Neural progenitor cell (in vitro differentiated cells): ENCODE data around the gene SH2B2.

Source experiments
- EZH2 ChIP-seq: fragments of 200-600 bp; sonication (generic); IDR thresholded peaks from 2 replicates; pipeline ENCODE4 v1.6.1; 2017; ENCODE audit warnings: antibody characterized with exemption, mild to moderate bottlenecking, moderate library complexity
- TF ChIP-seq, protein P1 (sequence below): fragments of 200-600 bp; sonication (generic); IDR thresholded peaks from 2 replicates; pipeline ENCODE4 v1.5.1; 2017; ENCODE audit warnings: antibody characterized with exemption, mild to moderate bottlenecking

- TF ChIP-seq, protein P1, sequence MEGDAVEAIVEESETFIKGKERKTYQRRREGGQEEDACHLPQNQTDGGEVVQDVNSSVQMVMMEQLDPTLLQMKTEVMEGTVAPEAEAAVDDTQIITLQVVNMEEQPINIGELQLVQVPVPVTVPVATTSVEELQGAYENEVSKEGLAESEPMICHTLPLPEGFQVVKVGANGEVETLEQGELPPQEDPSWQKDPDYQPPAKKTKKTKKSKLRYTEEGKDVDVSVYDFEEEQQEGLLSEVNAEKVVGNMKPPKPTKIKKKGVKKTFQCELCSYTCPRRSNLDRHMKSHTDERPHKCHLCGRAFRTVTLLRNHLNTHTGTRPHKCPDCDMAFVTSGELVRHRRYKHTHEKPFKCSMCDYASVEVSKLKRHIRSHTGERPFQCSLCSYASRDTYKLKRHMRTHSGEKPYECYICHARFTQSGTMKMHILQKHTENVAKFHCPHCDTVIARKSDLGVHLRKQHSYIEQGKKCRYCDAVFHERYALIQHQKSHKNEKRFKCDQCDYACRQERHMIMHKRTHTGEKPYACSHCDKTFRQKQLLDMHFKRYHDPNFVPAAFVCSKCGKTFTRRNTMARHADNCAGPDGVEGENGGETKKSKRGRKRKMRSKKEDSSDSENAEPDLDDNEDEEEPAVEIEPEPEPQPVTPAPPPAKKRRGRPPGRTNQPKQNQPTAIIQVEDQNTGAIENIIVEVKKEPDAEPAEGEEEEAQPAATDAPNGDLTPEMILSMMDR: no peak
- TF ChIP-seq EZH2: no peak
Observed at GRCh38 chr7:102320181-102320580, 33.5 kb downstream of the SH2B2 start.
